ENCODE measurements around the gene NCS1. TPM values are rescaled to one million over a fixed set of nuclear protein-coding genes. Genes with fewer than 3 reads are reported as not detected.

NCS1 gene
- total and polyA plus RNA-seq, 9 of the 15 experiments (the other 6 are each of a cell fraction or from before 2014, with no cell fraction given), result 0.28 to 27.0 (median 9.6) TPM

GRCh38 chr9:130186051-130186450 is 13.8 kb downstream of the NCS1 start (continued):
- TF ChIP-seq RREB1 (CRISPR knock-in tag; IDR thresholded peaks at IDR 0.05), result no peak
- no peak for TF ChIP-seq MTF1 (CRISPR knock-in tag; IDR thresholded peaks at IDR 0.05; ENCODE audit: borderline replicate concordance)
- TF ChIP-seq ZFP36 (IDR thresholded peaks at IDR 0.05; ENCODE audit: low read depth, low read length, partially characterized antibody), result peak; percentile 97
- TF ChIP-seq NEUROD1 (IDR thresholded peaks at IDR 0.05; ENCODE audit: borderline replicate concordance, low read depth, low read length, partially characterized antibody), result no peak
- TF ChIP-seq CBX8 (IDR thresholded peaks at IDR 0.05; ENCODE audit: borderline replicate concordance, extremely low read depth, low read depth, low read length, poor library complexity, severe bottlenecking), result no peak
- TF ChIP-seq ARID1B (IDR thresholded peaks at IDR 0.05), result no peak
- TF ChIP-seq ARHGAP35 (IDR thresholded peaks at IDR 0.05; ENCODE audit: partially characterized antibody), result no peak
- TF ChIP-seq PRDM10 (IDR thresholded peaks at IDR 0.05; ENCODE audit: partially characterized antibody), result no peak
- TF ChIP-seq EP300 (IDR thresholded peaks at IDR 0.05; ENCODE audit: low read length), result no peak
- TF ChIP-seq NR4A1 (CRISPR knock-in tag; IDR thresholded peaks at IDR 0.05), result no peak
- TF ChIP-seq NR4A1 (tag; IDR thresholded peaks at IDR 0.05), result no peak
- no peak for TF ChIP-seq TCF3 (CRISPR knock-in tag; IDR thresholded peaks at IDR 0.05)
- TF ChIP-seq HDAC2 (IDR thresholded peaks at IDR 0.05), result peak; percentile 40; the same call in 1 of the 2 replicates
- TF ChIP-seq ZNF644 (tag; IDR thresholded peaks at IDR 0.05; ENCODE audit: low read depth), result no peak
- no peak for TF ChIP-seq ZFX (CRISPR knock-in tag; IDR thresholded peaks at IDR 0.05)
- TF ChIP-seq RCOR1 (IDR thresholded peaks at IDR 0.05; ENCODE audit: borderline replicate concordance in 1 of 2, low read depth in 2 of 2, low read length in 2 of 2), result peak in 1 of 2 experiments; percentile 31; a peak in 1 of 4 replicates
- TF ChIP-seq NR2C1 (IDR thresholded peaks at IDR 0.05), result no peak
- no peak for TF ChIP-seq NR2C1 (tag; IDR thresholded peaks at IDR 0.05)
- TF ChIP-seq, protein P1, sequence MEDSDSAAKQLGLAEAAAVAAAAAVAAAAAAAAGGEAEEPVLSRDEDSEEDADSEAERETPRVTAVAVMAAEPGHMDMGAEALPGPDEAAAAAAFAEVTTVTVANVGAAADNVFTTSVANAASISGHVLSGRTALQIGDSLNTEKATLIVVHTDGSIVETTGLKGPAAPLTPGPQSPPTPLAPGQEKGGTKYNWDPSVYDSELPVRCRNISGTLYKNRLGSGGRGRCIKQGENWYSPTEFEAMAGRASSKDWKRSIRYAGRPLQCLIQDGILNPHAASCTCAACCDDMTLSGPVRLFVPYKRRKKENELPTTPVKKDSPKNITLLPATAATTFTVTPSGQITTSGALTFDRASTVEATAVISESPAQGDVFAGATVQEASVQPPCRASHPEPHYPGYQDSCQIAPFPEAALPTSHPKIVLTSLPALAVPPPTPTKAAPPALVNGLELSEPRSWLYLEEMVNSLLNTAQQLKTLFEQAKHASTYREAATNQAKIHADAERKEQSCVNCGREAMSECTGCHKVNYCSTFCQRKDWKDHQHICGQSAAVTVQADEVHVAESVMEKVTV (CRISPR knock-in tag; IDR thresholded peaks at IDR 0.05), result no peak

All from K562 (cell line).